GM18951 (cell line): ENCODE data around the gene EDAR.

Source experiments
- POLR2A ChIP-seq: IDR thresholded peaks from 4 replicates; pipeline ENCODE4 v1.6.1; 2011; ENCODE audit warnings: mild to moderate bottlenecking; ENCODE audit not compliant: insufficient read length, insufficient read depth; ENCODE audit errors: extremely low read depth
- in situ Hi-C: fragments of 300-500 bp; cut with MboI; formaldehyde crosslinking; loops from one replicate; pipeline ENCODE4 v1.12.0; 2022; ENCODE audit warnings: low sequenced_read_pairs, mixed read lengths, inconsistent platforms; ENCODE audit not compliant: unreplicated experiment

Gene EDAR

GRCh38 chr2:108969856-108970255 lies 19.2 kb downstream of the EDAR start:
- TF ChIP-seq POLR2A = no peak
- in situ Hi-C loops = no loop called here

GRCh38 chr2:108968619-108969018 lies 20.4 kb downstream of the EDAR start:
- in situ Hi-C loops = no loop called here
- TF ChIP-seq POLR2A = no peak

GRCh38 chr2:108967757-108968156 lies 21.3 kb downstream of the EDAR start:
- no peak for TF ChIP-seq POLR2A
- in situ Hi-C loops = no loop called here

- in situ Hi-C loops = no loop called here
- no peak for TF ChIP-seq POLR2A
Observed at GRCh38 chr2:108965540-108966289, 23.3 kb downstream of the EDAR start.

GRCh38 chr2:108963057-108963456 lies 26.0 kb downstream of the EDAR start:
- no peak for TF ChIP-seq POLR2A
- in situ Hi-C loops = no loop called here

- no peak for TF ChIP-seq POLR2A
- in situ Hi-C loops = no loop called here
Observed at GRCh38 chr2:108961796-108962195, 27.2 kb downstream of the EDAR start.

- in situ Hi-C loops = no loop called here
- TF ChIP-seq POLR2A = no peak
Observed at GRCh38 chr2:108960006-108960405, 29.0 kb downstream of the EDAR start.

GRCh38 chr2:108959401-108959800 lies 29.6 kb downstream of the EDAR start:
- in situ Hi-C loops = no loop called here
- no peak for TF ChIP-seq POLR2A

- in situ Hi-C loops = no loop called here
- TF ChIP-seq POLR2A = no peak
Observed at GRCh38 chr2:108958632-108959341, 30.2 kb downstream of the EDAR start.

- no peak for TF ChIP-seq POLR2A
- in situ Hi-C loops = no loop called here
Observed at GRCh38 chr2:108958002-108958401, 31.0 kb downstream of the EDAR start.

GRCh38 chr2:108956375-108956774 lies 32.6 kb downstream of the EDAR start:
- TF ChIP-seq POLR2A = no peak
- in situ Hi-C loops = no loop called here

- no peak for TF ChIP-seq POLR2A
- in situ Hi-C loops = no loop called here
Observed at GRCh38 chr2:108950369-108951135, 38.5 kb downstream of the EDAR start.
